ENCODE data around the gene AHDC1.

Gene AHDC1, protein sequence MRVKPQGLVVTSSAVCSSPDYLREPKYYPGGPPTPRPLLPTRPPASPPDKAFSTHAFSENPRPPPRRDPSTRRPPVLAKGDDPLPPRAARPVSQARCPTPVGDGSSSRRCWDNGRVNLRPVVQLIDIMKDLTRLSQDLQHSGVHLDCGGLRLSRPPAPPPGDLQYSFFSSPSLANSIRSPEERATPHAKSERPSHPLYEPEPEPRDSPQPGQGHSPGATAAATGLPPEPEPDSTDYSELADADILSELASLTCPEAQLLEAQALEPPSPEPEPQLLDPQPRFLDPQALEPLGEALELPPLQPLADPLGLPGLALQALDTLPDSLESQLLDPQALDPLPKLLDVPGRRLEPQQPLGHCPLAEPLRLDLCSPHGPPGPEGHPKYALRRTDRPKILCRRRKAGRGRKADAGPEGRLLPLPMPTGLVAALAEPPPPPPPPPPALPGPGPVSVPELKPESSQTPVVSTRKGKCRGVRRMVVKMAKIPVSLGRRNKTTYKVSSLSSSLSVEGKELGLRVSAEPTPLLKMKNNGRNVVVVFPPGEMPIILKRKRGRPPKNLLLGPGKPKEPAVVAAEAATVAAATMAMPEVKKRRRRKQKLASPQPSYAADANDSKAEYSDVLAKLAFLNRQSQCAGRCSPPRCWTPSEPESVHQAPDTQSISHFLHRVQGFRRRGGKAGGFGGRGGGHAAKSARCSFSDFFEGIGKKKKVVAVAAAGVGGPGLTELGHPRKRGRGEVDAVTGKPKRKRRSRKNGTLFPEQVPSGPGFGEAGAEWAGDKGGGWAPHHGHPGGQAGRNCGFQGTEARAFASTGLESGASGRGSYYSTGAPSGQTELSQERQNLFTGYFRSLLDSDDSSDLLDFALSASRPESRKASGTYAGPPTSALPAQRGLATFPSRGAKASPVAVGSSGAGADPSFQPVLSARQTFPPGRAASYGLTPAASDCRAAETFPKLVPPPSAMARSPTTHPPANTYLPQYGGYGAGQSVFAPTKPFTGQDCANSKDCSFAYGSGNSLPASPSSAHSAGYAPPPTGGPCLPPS (N-terminal part only)

DNA sequence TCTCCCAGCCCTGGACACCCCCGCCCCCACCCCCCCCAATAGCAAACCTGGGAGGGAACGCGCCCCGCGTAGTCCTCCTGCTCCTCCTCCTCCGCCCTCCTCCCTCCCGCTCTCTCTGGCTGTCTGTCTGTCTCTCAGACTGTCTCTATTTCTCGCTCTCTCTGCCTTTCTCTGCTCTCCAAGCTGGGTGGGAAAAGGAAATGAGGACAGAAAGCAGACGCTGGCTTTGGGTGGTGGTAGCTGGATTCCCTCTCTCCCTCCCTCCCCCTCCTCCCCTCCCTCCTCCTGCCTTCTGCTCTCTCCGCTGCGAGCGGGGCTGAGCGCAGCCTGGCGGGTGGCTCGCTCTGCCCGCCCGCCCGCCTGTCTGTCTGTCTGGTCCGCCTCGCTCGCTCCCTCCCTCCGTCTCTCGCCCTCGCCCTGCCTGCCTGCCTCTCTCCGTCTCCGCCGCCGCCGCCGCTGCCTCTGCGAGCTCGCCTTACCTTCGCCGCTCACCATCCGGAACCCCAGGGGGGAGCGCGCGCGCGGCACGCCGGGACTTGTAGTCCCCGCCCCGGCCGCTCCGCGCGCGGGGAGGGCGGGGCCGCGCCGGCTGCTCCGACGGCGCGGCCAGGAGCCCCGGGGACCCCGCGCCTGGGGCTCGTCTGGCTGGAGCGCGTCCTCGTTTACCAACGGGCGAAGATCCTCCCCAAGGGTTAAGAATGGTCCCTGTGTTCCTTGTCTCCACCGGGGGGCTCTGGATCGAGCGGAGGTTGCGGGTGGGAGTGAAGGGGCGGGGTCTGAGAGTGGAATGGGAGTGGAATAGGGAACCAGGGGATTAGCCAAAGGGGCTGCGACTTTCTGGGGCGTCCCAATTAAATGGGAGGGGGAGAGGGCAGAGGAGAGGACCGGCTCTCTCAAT is at the start of gene AHDC1:
TSS of gene AHDC1 (minus strand) at position 464 of the 898 bp plus-strand sequence. CDS start 52,029 bp downstream, outside the sequence.
- no peak for TF ChIP-seq CTCF (IDR thresholded peaks at IDR 0.05; ENCODE audit: extremely low read depth, missing control alignments)
- peak; percentile 98 for DNase-seq (ENCODE audit: low spot score)

DNA sequence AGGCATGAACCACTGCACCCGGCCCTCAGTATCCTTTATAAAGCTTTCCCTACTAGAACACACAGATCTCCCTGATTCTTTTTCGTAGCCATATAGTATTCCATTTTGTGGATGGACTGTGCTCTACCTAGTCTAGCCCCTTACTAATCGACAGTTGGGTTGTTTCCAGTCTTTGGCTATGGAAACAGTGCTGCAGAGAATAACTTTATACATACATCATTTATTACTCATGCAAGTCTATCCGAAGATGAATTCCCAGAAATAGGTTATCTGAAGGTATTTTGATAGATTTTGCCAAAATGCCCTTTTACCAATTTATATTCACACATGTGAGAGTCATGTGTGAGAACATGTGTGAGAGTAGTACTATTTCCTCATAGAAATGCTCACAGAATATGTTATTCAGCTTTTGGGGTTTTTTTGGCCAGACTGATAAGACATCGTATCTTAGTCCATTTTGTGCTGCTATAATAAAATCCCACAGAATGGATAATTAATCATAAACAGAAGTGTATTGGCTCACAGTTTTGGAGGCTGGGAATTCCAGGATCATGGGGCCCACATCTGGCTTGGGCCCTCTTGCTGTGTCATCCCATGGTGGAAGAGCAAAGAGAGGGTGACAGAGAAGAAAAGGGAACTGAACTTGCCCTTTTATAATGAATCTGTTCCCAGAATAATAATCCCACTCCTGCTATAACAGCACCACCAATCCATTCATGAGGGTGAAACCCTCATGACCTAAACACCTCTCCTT is 48.3 kb upstream of the AHDC1 start:
- no peak for TF ChIP-seq CTCF (IDR thresholded peaks at IDR 0.05; ENCODE audit: extremely low read depth, missing control alignments)
- no peak for DNase-seq (ENCODE audit: low spot score)

DNA sequence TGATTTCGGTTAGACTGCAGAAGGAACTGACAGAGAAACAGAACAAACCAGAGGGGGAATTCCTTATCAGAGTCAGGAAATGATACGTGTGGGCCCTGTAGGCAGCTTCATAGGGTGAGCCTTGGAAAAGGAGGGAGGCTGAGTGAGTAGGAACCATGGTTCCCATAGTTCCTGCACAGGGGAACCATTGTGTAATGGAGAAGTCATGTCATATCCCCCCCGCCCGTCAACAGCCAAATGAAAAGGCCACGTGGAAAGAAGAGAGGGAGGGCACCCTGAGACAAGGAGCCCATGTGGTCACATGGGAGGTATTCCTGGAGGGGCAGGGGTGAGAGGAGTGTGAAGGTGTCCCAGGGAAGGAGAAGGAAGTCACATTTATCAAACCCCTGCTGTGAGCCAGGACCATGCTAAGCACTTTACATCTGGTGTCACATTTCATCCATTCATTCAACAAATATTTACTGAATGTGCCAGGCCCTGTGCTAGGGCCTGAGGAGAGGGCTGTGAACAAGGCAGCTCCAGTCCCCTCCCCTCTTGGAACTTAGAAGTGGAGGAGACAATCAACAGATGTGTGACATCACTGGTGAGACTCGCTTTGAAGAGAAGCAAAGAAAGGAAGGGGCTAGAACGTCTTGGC is 46.7 kb upstream of the AHDC1 start:
- no peak for TF ChIP-seq CTCF (IDR thresholded peaks at IDR 0.05; ENCODE audit: extremely low read depth, missing control alignments)

DNA sequence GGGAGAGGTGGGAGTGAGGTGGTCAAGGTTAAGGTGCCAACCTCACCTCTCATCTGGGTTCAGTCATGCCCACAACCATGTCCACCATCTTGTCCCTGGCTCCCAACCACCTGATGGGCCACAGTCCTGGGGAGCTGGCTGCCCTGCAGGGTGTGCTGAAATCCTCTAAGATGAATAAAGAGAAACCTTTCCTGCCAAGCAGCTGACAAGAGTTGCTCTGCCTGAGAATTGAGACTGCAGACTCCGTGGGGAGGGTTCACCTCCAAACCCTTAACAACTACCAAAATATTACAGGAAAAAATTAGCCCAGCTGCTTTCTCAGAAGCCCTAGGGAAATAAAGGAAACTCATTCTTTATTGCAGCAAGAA is 46.2 kb upstream of the AHDC1 start:
- TF ChIP-seq CTCF (IDR thresholded peaks at IDR 0.05; ENCODE audit: extremely low read depth, missing control alignments): no peak
- no peak for DNase-seq (ENCODE audit: low spot score)

More for the DNA sequence above, 46.7 kb upstream of the AHDC1 start:
- DNase-seq (ENCODE audit: low spot score): no peak

DNA sequence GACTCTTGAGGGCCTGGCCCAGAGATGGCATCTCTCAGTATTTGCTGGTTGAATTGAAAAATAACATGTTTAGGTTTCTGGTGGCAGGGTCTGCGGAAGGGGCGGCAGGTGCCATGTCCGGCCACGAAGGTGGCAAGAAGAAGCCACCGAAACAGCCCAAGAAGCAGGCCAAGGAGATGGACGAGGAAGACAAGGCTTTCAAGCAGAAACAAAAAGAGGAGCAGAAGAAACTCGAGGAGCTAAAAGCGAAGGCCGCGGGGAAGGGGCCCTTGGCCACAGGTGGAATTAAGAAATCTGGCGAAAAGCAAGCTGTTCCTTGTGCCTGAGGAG is 45.3 kb upstream of the AHDC1 start:
- no peak for DNase-seq (ENCODE audit: low spot score)
- TF ChIP-seq CTCF (IDR thresholded peaks at IDR 0.05; ENCODE audit: extremely low read depth, missing control alignments): no peak

All from GM20000 (cell line).